Activated CD4-positive, alpha-beta T cell treated with anti-CD3 and anti-CD28 coated beads, Interleukin-2, amount 10 ng/mL, durations not matched to agents 7 days and 5 days (primary cell): ENCODE data around the gene GOLGA8M. TPM values are rescaled to one million over a fixed set of nuclear protein-coding genes. Genes with fewer than 3 reads are reported as not detected.

Experiments
- total RNA-seq, 2 experiments: library from RNA; stranded (reverse); gene quantifications; one replicate each; pipeline ENCODE4 v1.2.3, GENCODE V29; 2021

Gene GOLGA8M
- total RNA-seq, 2 experiments from 2014 or later: 1.7 to 1.8 TPM

Other genes with a start within 250 kb of the GOLGA8M start
- not detected for gene GOLGA8G, start 179.4 kb downstream of the GOLGA8M start, total RNA-seq
- gene GOLGA6L25, start 158.9 kb downstream of the GOLGA8M start, total RNA-seq: not detected
- not detected for gene GOLGA6L7, start 136.2 kb upstream of the GOLGA8M start, total RNA-seq
- 10 to 100 TPM; 19.2 to 21.2 TPM for gene APBA2, start 173.6 kb upstream of the GOLGA8M start, total RNA-seq